GM23338 (cell line): ENCODE results near the gene TMCO4. TPM values are rescaled to one million over a fixed set of nuclear protein-coding genes. Genes with fewer than 3 reads are reported as not detected.

Experiments
- ATAC-seq: fragments of 200-7000 bp; cut with Tn5 transposase; 3 replicates; pipeline ENCODE4 v1.9.1; 2020
- DNase-seq: peaks from one replicate; pipeline ENCODE4 v3.0.0-alpha.2; 2015; ENCODE audit warnings: low spot score
- H2AFZ ChIP-seq: fragments of 200-600 bp; sonication (generic); 2 replicates; pipeline ENCODE4 v1.8.0; 2016; ENCODE audit warnings: antibody characterized with exemption, mild to moderate bottlenecking, moderate library complexity
- H3F3A ChIP-seq: fragments of 200-600 bp; sonication (generic); replicated peaks from 2 replicates; pipeline ENCODE4 v1.8.0; 2017; ENCODE audit warnings: antibody characterized with exemption, mixed run types, low read depth
- H3K27ac ChIP-seq: fragments of 200-600 bp; sonication (generic); 2 replicates; pipeline ENCODE4 v1.6.1; 2016; ENCODE audit warnings: low read depth
- H3K27me3 ChIP-seq: fragments of 200-600 bp; sonication (generic); 2 replicates; pipeline ENCODE4 v1.8.0; 2016; ENCODE audit warnings: mild to moderate bottlenecking, mixed run types, moderate library complexity; ENCODE audit not compliant: insufficient read depth
- H3K36me3 ChIP-seq: fragments of 200-600 bp; sonication (generic); 2 replicates; pipeline ENCODE4 v1.8.0; 2016; ENCODE audit warnings: mild to moderate bottlenecking; ENCODE audit not compliant: insufficient read depth
- H3K4me1 ChIP-seq: fragments of 200-600 bp; sonication (generic); 2 replicates; pipeline ENCODE4 v1.8.0; 2016; ENCODE audit warnings: mild to moderate bottlenecking, moderate library complexity; ENCODE audit not compliant: insufficient read depth
- H3K4me2 ChIP-seq: fragments of 200-600 bp; sonication (generic); 2 replicates; pipeline ENCODE4 v1.7.1; 2017; ENCODE audit warnings: mixed run types
- H3K4me3 ChIP-seq: fragments of 200-600 bp; sonication (generic); 2 replicates; pipeline ENCODE4 v1.6.1; 2016; ENCODE audit warnings: mixed run types
- H3K79me2 ChIP-seq: fragments of 200-600 bp; sonication (generic); replicated peaks from 2 replicates; pipeline ENCODE4 v1.8.0; 2017; ENCODE audit warnings: mild to moderate bottlenecking; ENCODE audit not compliant: insufficient read depth
- H3K9me2 ChIP-seq: fragments of 200-600 bp; sonication (generic); 2 replicates; pipeline ENCODE4 v1.8.0; 2017; ENCODE audit not compliant: insufficient read depth
- H4K20me1 ChIP-seq: fragments of 200-600 bp; sonication (generic); replicated peaks from 2 replicates; pipeline ENCODE4 v1.8.0; 2017; ENCODE audit warnings: mild to moderate bottlenecking; ENCODE audit not compliant: insufficient read depth
- H3K27ac Mint-ChIP-seq: 2 replicates; pipeline ENCODE4 v1.8.0; 2020; ENCODE audit warnings: inconsistent platforms, mild to moderate bottlenecking, moderate library complexity, mixed read lengths
- H3K27me3 Mint-ChIP-seq: 3 replicates; pipeline ENCODE4 v1.8.0; 2022; ENCODE audit warnings: low read depth, mild to moderate bottlenecking, moderate library complexity, mixed read lengths, inconsistent platforms; ENCODE audit not compliant: insufficient read depth, poor library complexity
- H3K36me3 Mint-ChIP-seq: 3 replicates; pipeline ENCODE4 v1.8.0; 2021; ENCODE audit warnings: low read depth, mild to moderate bottlenecking, inconsistent platforms, moderate library complexity, mixed read lengths
- H3K4me1 Mint-ChIP-seq: 3 replicates; pipeline ENCODE4 v1.8.0; 2020; ENCODE audit warnings: mild to moderate bottlenecking, inconsistent platforms, mixed read lengths
- H3K4me3 Mint-ChIP-seq: 3 replicates; pipeline ENCODE4 v1.8.0; 2021; ENCODE audit warnings: moderate library complexity, mild to moderate bottlenecking, inconsistent platforms, mixed read lengths
- H3K9me3 Mint-ChIP-seq: 3 replicates; pipeline ENCODE4 v1.8.0; 2020; ENCODE audit warnings: moderate library complexity, mild to moderate bottlenecking, inconsistent platforms, mixed read lengths
- JUNB ChIP-seq: IDR thresholded peaks from one replicate; pipeline ENCODE4 v1.6.1; 2016; ENCODE audit warnings: antibody characterized with exemption; ENCODE audit not compliant: unreplicated experiment
- POLR2AphosphoS5 ChIP-seq: IDR thresholded peaks from 2 replicates; pipeline ENCODE4 v1.6.1; 2016; ENCODE audit warnings: antibody characterized with exemption, low read depth
- STAT1 ChIP-seq: IDR thresholded peaks from one replicate; pipeline ENCODE4 v1.6.1; 2016; ENCODE audit warnings: antibody characterized with exemption; ENCODE audit not compliant: unreplicated experiment
- ZNF331 ChIP-seq: fragments of 250-450 bp; sonication (Bioruptor Pico); IDR thresholded peaks from 2 replicates; pipeline ENCODE4 v1.5.0; 2020; ENCODE audit warnings: low read depth, mild to moderate bottlenecking, moderate library complexity
- polyA plus RNA-seq: library from polyadenylated mRNA; unstranded; fragments of >200 nt; fragmentation: Nextera tagmentation; extraction: Ambion mirVana; gene quantifications from 2 replicates; pipeline ENCODE4 v1.2.1, GENCODE V29; 2016
- total RNA-seq: library from RNA; depleted of rRNA; stranded (reverse); fragments of >200 nt; shearing (Covaris generic); gene quantifications from 2 replicates; pipeline ENCODE4 v1.2.3, GENCODE V29; 2014
- TF ChIP-seq, protein P1 (sequence below), 2 experiments: fragments of 200-600 bp in 1 of 2; sonication (generic) in 1 of 2; conservative IDR thresholded peaks; 2 replicates each; pipeline versions ENCODE4 v1.5.1 to v1.6.1; 2016 to 2017; ENCODE audit warnings: antibody characterized with exemption in 2 of 2, low read depth in 2 of 2, mild to moderate bottlenecking in 2 of 2, moderate library complexity in 1 of 2
- TF ChIP-seq, protein P2 (sequence below): fragments of 250-450 bp; sonication (Bioruptor Pico); IDR thresholded peaks from 2 replicates; pipeline ENCODE4 v1.5.0; 2020; ENCODE audit warnings: mild to moderate bottlenecking, moderate library complexity
- TF ChIP-seq, protein P3 (sequence below): IDR thresholded peaks from one replicate; pipeline ENCODE4 v1.6.1; 2018; ENCODE audit warnings: antibody characterized with exemption; ENCODE audit not compliant: unreplicated experiment

TMCO4 gene
- total and polyA plus RNA-seq, 2 experiments from 2014 or later, result 2.6 to 6.9 TPM

DNA sequence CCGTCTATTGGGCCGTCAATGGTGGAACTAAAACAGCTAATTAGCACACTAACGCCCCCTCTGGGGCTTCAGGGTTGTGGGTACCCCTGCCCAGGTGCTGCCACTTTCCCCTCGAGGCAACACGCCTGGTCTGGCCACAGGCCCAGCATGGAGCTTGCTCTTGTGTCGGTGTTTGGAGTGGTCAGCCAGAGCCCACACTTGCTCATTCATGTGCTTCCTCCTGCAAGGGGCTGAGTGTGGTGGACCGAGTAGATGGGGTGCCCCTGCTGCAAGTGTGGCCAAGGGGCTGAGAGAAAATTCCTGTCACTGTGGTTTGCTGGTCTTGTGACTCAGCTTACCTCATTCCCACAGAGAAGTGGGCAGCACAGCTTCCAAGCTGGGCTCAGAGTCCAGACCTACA lies 109.4 kb downstream of the TMCO4 start:
- H3K4me1 Mint-ChIP-seq, result peaks cover 9% of the 10 kb centered on the region

More for the DNA sequence above, 109.4 kb downstream of the TMCO4 start:
- Mint-ChIP-seq H3K27ac (no peak overlapping the region), H3K36me3 (peaks cover 24% of the 10 kb centered on the region), H3K27me3 (peaks cover 9% of the 10 kb centered on the region), H3K9me3 (peaks cover 16% of the 10 kb centered on the region), H3K4me3 (no peak overlapping the region)
- Histone ChIP-seq H3K36me3 (no peaks in the 10 kb centered on the region), H2AFZ (no peak overlapping the region), H3K9me2 (no peaks in the 10 kb centered on the region), H3K27ac (no peak overlapping the region), H3K4me1 (peaks cover 11% of the 10 kb centered on the region), H3F3A (no peaks in the 10 kb centered on the region), H3K27me3 (no peaks in the 10 kb centered on the region), H3K4me2 (no peak overlapping the region), H3K79me2 (no peaks in the 10 kb centered on the region), H3K4me3 (no peak overlapping the region), H4K20me1 (no peaks in the 10 kb centered on the region)
- DNase-seq (no peak), ATAC-seq (no peak)
- TF ChIP-seq ZNF331 (CRISPR knock-in tag) (no peak), STAT1 (no peak), POLR2AphosphoS5 (no peak), JUNB (no peak)
- TF ChIP-seq, protein P1, sequence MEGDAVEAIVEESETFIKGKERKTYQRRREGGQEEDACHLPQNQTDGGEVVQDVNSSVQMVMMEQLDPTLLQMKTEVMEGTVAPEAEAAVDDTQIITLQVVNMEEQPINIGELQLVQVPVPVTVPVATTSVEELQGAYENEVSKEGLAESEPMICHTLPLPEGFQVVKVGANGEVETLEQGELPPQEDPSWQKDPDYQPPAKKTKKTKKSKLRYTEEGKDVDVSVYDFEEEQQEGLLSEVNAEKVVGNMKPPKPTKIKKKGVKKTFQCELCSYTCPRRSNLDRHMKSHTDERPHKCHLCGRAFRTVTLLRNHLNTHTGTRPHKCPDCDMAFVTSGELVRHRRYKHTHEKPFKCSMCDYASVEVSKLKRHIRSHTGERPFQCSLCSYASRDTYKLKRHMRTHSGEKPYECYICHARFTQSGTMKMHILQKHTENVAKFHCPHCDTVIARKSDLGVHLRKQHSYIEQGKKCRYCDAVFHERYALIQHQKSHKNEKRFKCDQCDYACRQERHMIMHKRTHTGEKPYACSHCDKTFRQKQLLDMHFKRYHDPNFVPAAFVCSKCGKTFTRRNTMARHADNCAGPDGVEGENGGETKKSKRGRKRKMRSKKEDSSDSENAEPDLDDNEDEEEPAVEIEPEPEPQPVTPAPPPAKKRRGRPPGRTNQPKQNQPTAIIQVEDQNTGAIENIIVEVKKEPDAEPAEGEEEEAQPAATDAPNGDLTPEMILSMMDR (conservative IDR thresholded peaks at IDR 0.05; ENCODE audit: low read depth in 2 of 2), result no peak
- TF ChIP-seq, protein P2, sequence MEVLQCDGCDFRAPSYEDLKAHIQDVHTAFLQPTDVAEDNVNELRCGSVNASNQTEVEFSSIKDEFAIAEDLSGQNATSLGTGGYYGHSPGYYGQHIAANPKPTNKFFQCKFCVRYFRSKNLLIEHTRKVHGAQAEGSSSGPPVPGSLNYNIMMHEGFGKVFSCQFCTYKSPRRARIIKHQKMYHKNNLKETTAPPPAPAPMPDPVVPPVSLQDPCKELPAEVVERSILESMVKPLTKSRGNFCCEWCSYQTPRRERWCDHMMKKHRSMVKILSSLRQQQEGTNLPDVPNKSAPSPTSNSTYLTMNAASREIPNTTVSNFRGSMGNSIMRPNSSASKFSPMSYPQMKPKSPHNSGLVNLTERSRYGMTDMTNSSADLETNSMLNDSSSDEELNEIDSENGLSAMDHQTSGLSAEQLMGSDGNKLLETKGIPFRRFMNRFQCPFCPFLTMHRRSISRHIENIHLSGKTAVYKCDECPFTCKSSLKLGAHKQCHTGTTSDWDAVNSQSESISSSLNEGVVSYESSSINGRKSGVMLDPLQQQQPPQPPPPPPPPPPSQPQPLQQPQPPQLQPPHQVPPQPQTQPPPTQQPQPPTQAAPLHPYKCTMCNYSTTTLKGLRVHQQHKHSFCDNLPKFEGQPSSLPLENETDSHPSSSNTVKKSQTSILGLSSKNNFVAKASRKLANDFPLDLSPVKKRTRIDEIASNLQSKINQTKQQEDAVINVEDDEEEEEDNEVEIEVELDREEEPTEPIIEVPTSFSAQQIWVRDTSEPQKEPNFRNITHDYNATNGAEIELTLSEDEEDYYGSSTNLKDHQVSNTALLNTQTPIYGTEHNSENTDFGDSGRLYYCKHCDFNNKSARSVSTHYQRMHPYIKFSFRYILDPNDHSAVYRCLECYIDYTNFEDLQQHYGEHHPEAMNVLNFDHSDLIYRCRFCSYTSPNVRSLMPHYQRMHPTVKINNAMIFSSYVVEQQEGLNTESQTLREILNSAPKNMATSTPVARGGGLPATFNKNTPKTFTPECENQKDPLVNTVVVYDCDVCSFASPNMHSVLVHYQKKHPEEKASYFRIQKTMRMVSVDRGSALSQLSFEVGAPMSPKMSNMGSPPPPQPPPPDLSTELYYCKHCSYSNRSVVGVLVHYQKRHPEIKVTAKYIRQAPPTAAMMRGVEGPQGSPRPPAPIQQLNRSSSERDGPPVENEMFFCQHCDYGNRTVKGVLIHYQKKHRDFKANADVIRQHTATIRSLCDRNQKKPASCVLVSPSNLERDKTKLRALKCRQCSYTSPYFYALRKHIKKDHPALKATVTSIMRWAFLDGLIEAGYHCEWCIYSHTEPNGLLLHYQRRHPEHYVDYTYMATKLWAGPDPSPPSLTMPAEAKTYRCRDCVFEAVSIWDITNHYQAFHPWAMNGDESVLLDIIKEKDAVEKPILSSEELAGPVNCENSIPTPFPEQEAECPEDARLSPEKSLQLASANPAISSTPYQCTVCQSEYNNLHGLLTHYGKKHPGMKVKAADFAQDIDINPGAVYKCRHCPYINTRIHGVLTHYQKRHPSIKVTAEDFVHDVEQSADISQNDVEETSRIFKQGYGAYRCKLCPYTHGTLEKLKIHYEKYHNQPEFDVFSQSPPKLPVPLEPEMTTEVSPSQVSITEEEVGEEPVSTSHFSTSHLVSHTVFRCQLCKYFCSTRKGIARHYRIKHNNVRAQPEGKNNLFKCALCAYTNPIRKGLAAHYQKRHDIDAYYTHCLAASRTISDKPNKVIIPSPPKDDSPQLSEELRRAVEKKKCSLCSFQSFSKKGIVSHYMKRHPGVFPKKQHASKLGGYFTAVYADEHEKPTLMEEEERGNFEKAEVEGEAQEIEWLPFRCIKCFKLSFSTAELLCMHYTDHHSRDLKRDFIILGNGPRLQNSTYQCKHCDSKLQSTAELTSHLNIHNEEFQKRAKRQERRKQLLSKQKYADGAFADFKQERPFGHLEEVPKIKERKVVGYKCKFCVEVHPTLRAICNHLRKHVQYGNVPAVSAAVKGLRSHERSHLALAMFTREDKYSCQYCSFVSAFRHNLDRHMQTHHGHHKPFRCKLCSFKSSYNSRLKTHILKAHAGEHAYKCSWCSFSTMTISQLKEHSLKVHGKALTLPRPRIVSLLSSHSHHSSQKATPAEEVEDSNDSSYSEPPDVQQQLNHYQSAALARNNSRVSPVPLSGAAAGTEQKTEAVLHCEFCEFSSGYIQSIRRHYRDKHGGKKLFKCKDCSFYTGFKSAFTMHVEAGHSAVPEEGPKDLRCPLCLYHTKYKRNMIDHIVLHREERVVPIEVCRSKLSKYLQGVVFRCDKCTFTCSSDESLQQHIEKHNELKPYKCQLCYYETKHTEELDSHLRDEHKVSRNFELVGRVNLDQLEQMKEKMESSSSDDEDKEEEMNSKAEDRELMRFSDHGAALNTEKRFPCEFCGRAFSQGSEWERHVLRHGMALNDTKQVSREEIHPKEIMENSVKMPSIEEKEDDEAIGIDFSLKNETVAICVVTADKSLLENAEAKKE (CRISPR knock-in tag), result no peak
- TF ChIP-seq, protein P3, sequence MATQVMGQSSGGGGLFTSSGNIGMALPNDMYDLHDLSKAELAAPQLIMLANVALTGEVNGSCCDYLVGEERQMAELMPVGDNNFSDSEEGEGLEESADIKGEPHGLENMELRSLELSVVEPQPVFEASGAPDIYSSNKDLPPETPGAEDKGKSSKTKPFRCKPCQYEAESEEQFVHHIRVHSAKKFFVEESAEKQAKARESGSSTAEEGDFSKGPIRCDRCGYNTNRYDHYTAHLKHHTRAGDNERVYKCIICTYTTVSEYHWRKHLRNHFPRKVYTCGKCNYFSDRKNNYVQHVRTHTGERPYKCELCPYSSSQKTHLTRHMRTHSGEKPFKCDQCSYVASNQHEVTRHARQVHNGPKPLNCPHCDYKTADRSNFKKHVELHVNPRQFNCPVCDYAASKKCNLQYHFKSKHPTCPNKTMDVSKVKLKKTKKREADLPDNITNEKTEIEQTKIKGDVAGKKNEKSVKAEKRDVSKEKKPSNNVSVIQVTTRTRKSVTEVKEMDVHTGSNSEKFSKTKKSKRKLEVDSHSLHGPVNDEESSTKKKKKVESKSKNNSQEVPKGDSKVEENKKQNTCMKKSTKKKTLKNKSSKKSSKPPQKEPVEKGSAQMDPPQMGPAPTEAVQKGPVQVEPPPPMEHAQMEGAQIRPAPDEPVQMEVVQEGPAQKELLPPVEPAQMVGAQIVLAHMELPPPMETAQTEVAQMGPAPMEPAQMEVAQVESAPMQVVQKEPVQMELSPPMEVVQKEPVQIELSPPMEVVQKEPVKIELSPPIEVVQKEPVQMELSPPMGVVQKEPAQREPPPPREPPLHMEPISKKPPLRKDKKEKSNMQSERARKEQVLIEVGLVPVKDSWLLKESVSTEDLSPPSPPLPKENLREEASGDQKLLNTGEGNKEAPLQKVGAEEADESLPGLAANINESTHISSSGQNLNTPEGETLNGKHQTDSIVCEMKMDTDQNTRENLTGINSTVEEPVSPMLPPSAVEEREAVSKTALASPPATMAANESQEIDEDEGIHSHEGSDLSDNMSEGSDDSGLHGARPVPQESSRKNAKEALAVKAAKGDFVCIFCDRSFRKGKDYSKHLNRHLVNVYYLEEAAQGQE, result no peak
